Neuronal stem cell (in vitro differentiated cells): ENCODE measurements around the gene DENND6B.
"Not testable (repeated sequence)": the region's sequence is repeated elsewhere in the genome, so short reads cannot be mapped to it uniquely, and the experiment has no call there.

Experiments
- DNase-seq: peaks from one replicate; pipeline ENCODE4 v3.0.0-alpha.2; 2013; ENCODE audit warnings: low spot score
- H2AFZ ChIP-seq: one replicate; pipeline ENCODE4 v1.6.1; 2013; ENCODE audit warnings: mild to moderate bottlenecking, low read length, inconsistent platforms
- H2AK5ac ChIP-seq: 2 replicates; pipeline ENCODE4 v1.6.1; 2013; ENCODE audit warnings: low read depth, mild to moderate bottlenecking, inconsistent platforms, low read length, moderate library complexity, mixed read lengths
- H2BK120ac ChIP-seq: 2 replicates; pipeline ENCODE4 v1.6.1; 2013; ENCODE audit warnings: low read depth, mild to moderate bottlenecking, inconsistent platforms, low read length, moderate library complexity, mixed read lengths
- H2BK12ac ChIP-seq: one replicate; pipeline ENCODE4 v1.6.1; 2013; ENCODE audit warnings: low read length, inconsistent platforms
- H2BK15ac ChIP-seq: 2 replicates; pipeline ENCODE4 v1.6.1; 2013; ENCODE audit warnings: mild to moderate bottlenecking, low read length, inconsistent platforms, mixed read lengths
- H2BK5ac ChIP-seq: one replicate; pipeline ENCODE4 v1.6.1; 2013; ENCODE audit warnings: inconsistent platforms, mild to moderate bottlenecking, low read length, moderate library complexity
- H3K14ac ChIP-seq: one replicate; pipeline ENCODE4 v1.6.1; 2013; ENCODE audit warnings: low read length, inconsistent platforms
- H3K18ac ChIP-seq: 2 replicates; pipeline ENCODE4 v1.6.1; 2013; ENCODE audit warnings: low read length, inconsistent platforms
- H3K23ac ChIP-seq: 2 replicates; pipeline ENCODE4 v1.6.1; 2013; ENCODE audit warnings: low read depth, mild to moderate bottlenecking, mixed read lengths, low read length, inconsistent platforms; ENCODE audit not compliant: poor library complexity
- H3K27ac ChIP-seq: replicated peaks from 3 replicates; pipeline ENCODE4 v1.5.1; 2013; ENCODE audit warnings: low read length, inconsistent platforms
- H3K27me3 ChIP-seq, 3 experiments: 2 replicates each; pipeline ENCODE4 v1.6.1; 2013; ENCODE audit warnings: low read length in 3 of 3, mild to moderate bottlenecking in 2 of 3, inconsistent platforms in 1 of 3, low read depth in 1 of 3, mixed read lengths in 1 of 3, moderate library complexity in 1 of 3; ENCODE audit not compliant: control insufficient read depth in 3 of 3, insufficient read depth in 3 of 3
- H3K36me3 ChIP-seq, 2 donors: replicated peaks in 1 of 2; 2 replicates each; pipeline ENCODE4 v1.6.1; 2013; ENCODE audit warnings: low read length in 2 of 2; ENCODE audit not compliant: control insufficient read depth in 2 of 2, insufficient read depth in 2 of 2
- H3K4ac ChIP-seq: 2 replicates; pipeline ENCODE4 v1.6.1; 2013; ENCODE audit warnings: inconsistent platforms, mild to moderate bottlenecking, low read length, moderate library complexity
- H3K4me1 ChIP-seq, 2 donors: 1 replicate in 1 of 2; 2 replicates in 1 of 2; pipeline ENCODE4 v1.6.1; 2013; ENCODE audit warnings: low read length in 2 of 2, low read depth in 1 of 2; ENCODE audit not compliant: control insufficient read depth in 2 of 2, insufficient read depth in 1 of 2
- H3K4me2 ChIP-seq: one replicate; pipeline ENCODE4 v1.6.1; 2013; ENCODE audit warnings: mild to moderate bottlenecking, low read length, inconsistent platforms; ENCODE audit not compliant: insufficient read depth, poor library complexity, severe bottlenecking
- H3K4me3 ChIP-seq, 2 donors: 2 replicates each; pipeline ENCODE4 v1.5.1; 2013; ENCODE audit warnings: low read length in 2 of 2, mild to moderate bottlenecking in 2 of 2, inconsistent platforms in 1 of 2, moderate library complexity in 1 of 2
- H3K79me1 ChIP-seq: one replicate; pipeline ENCODE4 v1.6.1; 2013; ENCODE audit warnings: low read depth, mild to moderate bottlenecking, inconsistent platforms, low read length, moderate library complexity
- H3K9ac ChIP-seq: one replicate; pipeline ENCODE4 v1.6.1; 2013; ENCODE audit warnings: mild to moderate bottlenecking, low read depth, low read length, inconsistent platforms; ENCODE audit not compliant: poor library complexity
- H3K9me3 ChIP-seq, 2 donors: replicated peaks in 1 of 2; 2 replicates each; pipeline versions ENCODE3 to v1.6.1; 2013; ENCODE audit warnings: low read length in 2 of 2, mild to moderate bottlenecking in 2 of 2, inconsistent platforms in 1 of 2, low read depth in 1 of 2, mixed read lengths in 1 of 2, moderate library complexity in 1 of 2; ENCODE audit not compliant: control insufficient read depth in 2 of 2, insufficient read depth in 1 of 2
- H4K8ac ChIP-seq: one replicate; pipeline ENCODE4 v1.6.1; 2013; ENCODE audit warnings: low read depth, mild to moderate bottlenecking, inconsistent platforms, low read length, moderate library complexity
- H4K91ac ChIP-seq: one replicate; pipeline ENCODE4 v1.6.1; 2013; ENCODE audit warnings: low read length, low read depth, mild to moderate bottlenecking, inconsistent platforms; ENCODE audit not compliant: poor library complexity
- WGBS, 2 donors: extraction: QIAGEN DNeasy Blood & Tissue Kit; methylation state at CpG; one replicate each; pipeline ENCODE4 v1.1.7; 2013; ENCODE audit warnings: missing lambda C conversion rate in 2 of 2, mixed read lengths in 1 of 2; ENCODE audit not compliant: insufficient read length in 2 of 2, insufficient replicate concordance in 1 of 2; ENCODE audit errors: extremely low coverage in 2 of 2; 5-methylcytosine and 5-hydroxymethylcytosine counted together

DENND6B gene

DNA sequence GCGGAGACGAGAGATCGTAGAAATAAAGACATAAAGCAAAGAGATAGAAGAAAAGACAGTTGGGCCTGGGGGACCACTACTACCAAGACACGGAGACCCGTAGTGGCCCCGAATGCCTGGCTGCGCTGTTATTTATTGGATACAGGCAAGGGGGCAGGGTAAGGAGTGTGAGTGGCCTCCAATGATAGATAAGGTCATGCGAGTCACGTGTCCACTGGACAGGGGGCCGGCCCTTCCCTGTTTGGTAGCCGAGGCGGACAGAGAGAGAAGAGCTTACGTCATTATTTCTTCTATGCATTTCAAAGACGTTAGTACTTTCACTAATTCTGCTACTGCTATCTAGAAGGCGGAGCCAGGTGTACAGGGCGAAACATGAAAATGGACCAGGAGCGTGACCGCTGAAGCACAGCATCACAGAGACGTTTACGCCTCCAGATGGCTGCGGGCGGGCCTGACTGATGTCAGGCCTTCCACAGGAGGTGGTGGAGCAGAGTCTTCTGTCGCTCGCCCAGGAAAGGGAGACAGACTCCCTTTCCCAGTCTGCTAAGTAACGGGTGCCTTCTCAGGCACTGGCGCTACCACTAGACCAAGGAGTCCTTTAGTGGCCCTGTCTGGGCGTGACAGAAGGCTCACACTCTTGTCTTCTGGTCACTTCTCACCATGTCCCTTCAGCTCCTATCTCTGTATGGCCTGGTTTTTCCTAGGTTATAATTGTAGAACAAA lies 41.1 kb upstream of the DENND6B start:
- Histone ChIP-seq H3K9me3 (peaks cover 0 to 3% of the 10 kb centered on the region in 2 donors), H3K36me3 (peaks cover 5 to 49% of the 10 kb centered on the region in 2 donors), H3K79me1 (peaks cover 9% of the 10 kb centered on the region), H3K14ac (no peak overlapping the region), H2BK5ac (no peak overlapping the region), H3K4me3 (no peak overlapping the region), H3K27ac (no peak overlapping the region), H2BK12ac (no peak overlapping the region), H3K4me1 (no peaks in the 10 kb centered on the region), H4K8ac (no peak overlapping the region), H4K91ac (no peak overlapping the region), H2AFZ (no peak overlapping the region), H3K4me2 (no peak overlapping the region), H3K18ac (no peak overlapping the region), H2BK120ac (no peak overlapping the region), H3K9ac (no peak overlapping the region), H2AK5ac (no peak overlapping the region), H3K27me3 (no peaks in the 10 kb centered on the region), H2BK15ac (no peak overlapping the region), H3K23ac (no peak overlapping the region), H3K4ac (no peak overlapping the region)
- DNase-seq: no peak
- WGBS, 2 donors: no CpG with 5 or more reads among the region's 27 CpGs

DNA sequence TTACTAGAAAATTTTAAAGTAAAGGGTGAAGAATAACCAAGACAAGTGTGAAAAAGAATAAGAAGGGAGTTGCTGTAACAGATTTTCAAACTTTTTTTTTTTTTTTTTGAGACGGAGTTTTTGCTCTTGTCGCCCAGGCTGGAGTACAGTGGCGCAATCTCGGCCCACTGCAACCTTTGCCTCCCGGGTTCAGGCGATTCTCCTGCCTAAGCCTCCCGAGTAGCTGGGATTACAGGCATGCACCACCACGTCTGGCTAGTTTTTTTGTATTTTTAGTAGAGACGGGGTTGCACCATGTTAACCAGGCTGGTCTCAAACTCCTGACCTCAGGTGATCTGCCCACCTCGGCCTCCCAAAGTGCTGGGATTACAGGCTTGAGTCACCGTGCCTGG lies 37.0 kb upstream of the DENND6B start:
- not testable (repeated sequence) for H3K4me1 ChIP-seq, H3K9ac ChIP-seq, H3K4me3 ChIP-seq, H2AFZ ChIP-seq, H3K27me3 ChIP-seq, H3K9me3 ChIP-seq, H3K18ac ChIP-seq, H2AK5ac ChIP-seq, H2BK120ac ChIP-seq, H2BK15ac ChIP-seq, H4K8ac ChIP-seq, H3K4me2 ChIP-seq, H3K4ac ChIP-seq, H2BK5ac ChIP-seq, H3K27ac ChIP-seq, H3K79me1 ChIP-seq, H3K14ac ChIP-seq, H2BK12ac ChIP-seq, H4K91ac ChIP-seq, H3K23ac ChIP-seq, DNase-seq
- peaks cover 6 to 39% of the 10 kb centered on the region in 2 donors for H3K36me3 ChIP-seq
- no CpG with 5 or more reads among the region's 11 CpGs for WGBS, 2 donors

DNA sequence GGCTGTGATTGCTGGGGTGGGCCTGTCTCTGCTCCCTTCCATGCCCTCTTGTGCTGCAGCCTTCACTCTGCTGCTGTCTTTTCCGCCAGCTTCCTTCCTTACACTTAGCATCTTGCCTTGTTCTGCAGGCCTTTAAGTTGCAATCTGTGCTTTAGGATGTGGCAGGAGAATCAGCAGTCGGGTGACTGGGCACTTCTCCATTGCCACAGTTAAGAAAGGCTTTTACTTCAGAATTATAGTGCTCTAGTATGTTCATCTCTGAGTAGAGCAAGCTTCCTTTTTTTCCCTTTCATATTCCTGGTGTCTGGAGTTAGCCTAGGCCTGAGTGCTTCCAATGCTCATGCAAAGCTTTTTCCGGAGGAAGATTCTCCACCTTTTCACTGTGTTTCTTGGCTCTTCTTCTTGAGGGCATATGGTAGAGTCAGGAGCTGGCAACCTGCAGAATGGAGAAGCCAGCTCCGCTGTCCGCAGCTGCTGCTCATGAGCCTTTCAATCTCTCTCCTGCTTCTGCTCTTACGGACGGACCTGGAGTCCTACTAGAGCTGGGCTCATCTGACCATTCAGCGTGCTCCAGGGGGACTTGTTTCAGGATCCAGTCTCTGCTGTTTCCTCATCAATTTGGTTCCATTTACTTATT lies 36.5 kb upstream of the DENND6B start:
- no peak overlapping the region for H3K4me2 ChIP-seq
- H4K8ac ChIP-seq: no peak overlapping the region
- no peak overlapping the region for H2BK5ac ChIP-seq
- H4K91ac ChIP-seq: no peak overlapping the region
- WGBS, 2 donors: no CpG with 5 or more reads among the region's 8 CpGs
- H3K27me3 ChIP-seq: no peaks in the 10 kb centered on the region
- H2BK120ac ChIP-seq: no peak overlapping the region
- H3K4me1 ChIP-seq: no peaks in the 10 kb centered on the region
- H2BK15ac ChIP-seq: no peak overlapping the region
- no peak overlapping the region for H3K23ac ChIP-seq
- H3K18ac ChIP-seq: no peak overlapping the region
- no peak overlapping the region for H2BK12ac ChIP-seq
- no peak overlapping the region for H3K4me3 ChIP-seq
- H3K79me1 ChIP-seq: peaks cover 7% of the 10 kb centered on the region
- no peak overlapping the region for H3K14ac ChIP-seq
- H2AK5ac ChIP-seq: no peak overlapping the region
- no peak overlapping the region for H3K27ac ChIP-seq
- H2AFZ ChIP-seq: no peak overlapping the region
- H3K9me3 ChIP-seq: no peaks in the 10 kb centered on the region
- no peak overlapping the region for H3K9ac ChIP-seq
- H3K36me3 ChIP-seq: peaks cover 3 to 35% of the 10 kb centered on the region in 2 donors
- H3K4ac ChIP-seq: no peak overlapping the region
- no peak for DNase-seq

DNA sequence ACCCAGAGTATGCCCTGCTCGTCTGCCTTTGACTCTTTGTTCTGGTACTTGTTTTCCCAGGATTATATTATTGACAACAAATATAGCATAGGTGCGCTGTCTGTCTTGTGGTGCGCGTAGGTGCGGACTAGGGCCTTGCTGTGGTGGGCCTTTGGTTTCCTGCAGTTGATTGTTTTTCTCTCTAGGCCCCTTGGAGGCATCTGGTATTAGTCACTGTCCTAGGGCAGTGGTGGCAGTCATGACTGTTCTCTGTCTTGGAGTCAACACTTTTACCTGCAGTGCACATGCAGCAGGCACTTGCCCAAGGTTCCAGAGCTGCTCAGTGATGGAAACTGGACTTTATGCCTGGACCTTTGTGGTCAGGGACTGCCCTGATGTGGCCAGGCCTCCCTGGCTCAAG lies 34.9 kb upstream of the DENND6B start:
- Histone ChIP-seq H2BK120ac (no peak overlapping the region), H3K23ac (no peak overlapping the region), H3K9me3 (no peaks in the 10 kb centered on the region), H3K4me3 (no peak overlapping the region), H3K4ac (no peak overlapping the region), H3K79me1 (peaks cover 1% of the 10 kb centered on the region), H2AFZ (no peak overlapping the region), H4K8ac (no peak overlapping the region), H3K4me2 (no peak overlapping the region), H2BK5ac (no peak overlapping the region), H3K27ac (no peak overlapping the region), H3K18ac (no peak overlapping the region), H3K9ac (no peak overlapping the region), H2BK12ac (no peak overlapping the region), H3K4me1 (no peaks in the 10 kb centered on the region), H2AK5ac (no peak overlapping the region), H3K27me3 (no peaks in the 10 kb centered on the region), H4K91ac (no peak overlapping the region), H3K36me3 (peaks cover 3 to 30% of the 10 kb centered on the region in 2 donors), H2BK15ac (no peak overlapping the region), H3K14ac (no peak overlapping the region)
- no CpG with 5 or more reads among the region's 5 CpGs for WGBS, 2 donors
- DNase-seq: no peak
